HL-60 (cell line): Measurements from ENCODE around the gene SLC16A7.

ENCODE experiments used
- DNase-seq, 2 experiments: peaks; one replicate each; pipeline ENCODE4 v3.0.0-alpha.2; 2010 to 2020; ENCODE audit warnings: low read depth in 1 of 2, low spot score in 1 of 2
- H3K27ac ChIP-seq: fragments of 250-450 bp; sonication (Bioruptor Pico); replicated peaks from 2 replicates; pipeline ENCODE4 v1.5.1; 2020; ENCODE audit warnings: mild to moderate bottlenecking, moderate library complexity
- H3K27me3 ChIP-seq: fragments of 250-450 bp; sonication (Bioruptor Pico); 2 replicates; pipeline ENCODE4 v1.5.1; 2021; ENCODE audit warnings: mild to moderate bottlenecking, moderate library complexity; ENCODE audit not compliant: insufficient read depth, poor library complexity, severe bottlenecking
- H3K4me3 ChIP-seq: replicated peaks from 2 replicates; pipeline ENCODE4 v1.5.1; 2011; ENCODE audit warnings: mild to moderate bottlenecking, control low read depth, low read length; ENCODE audit not compliant: insufficient read depth
- GABPA ChIP-seq: IDR thresholded peaks from 2 replicates; pipeline ENCODE4 v1.6.1; 2012; ENCODE audit warnings: low read depth
- POLR2AphosphoS5 ChIP-seq: IDR thresholded peaks from 2 replicates; pipeline ENCODE4 v1.6.1; 2012; ENCODE audit warnings: low read depth
- SPI1 ChIP-seq: IDR thresholded peaks from 2 replicates; pipeline ENCODE4 v1.6.1; 2012; ENCODE audit warnings: low read depth, mild to moderate bottlenecking, borderline replicate concordance
- TF ChIP-seq, protein P1 (sequence below): IDR thresholded peaks from one replicate; pipeline ENCODE4 v1.5.1; 2011; ENCODE audit warnings: low read length, control low read depth, inconsistent platforms; ENCODE audit not compliant: insufficient read depth
- TF ChIP-seq, protein P2 (sequence below): IDR thresholded peaks from 2 replicates; pipeline ENCODE4 v1.6.1; 2012; ENCODE audit warnings: low read depth; ENCODE audit not compliant: insufficient replicate concordance

Gene SLC16A7

DNA sequence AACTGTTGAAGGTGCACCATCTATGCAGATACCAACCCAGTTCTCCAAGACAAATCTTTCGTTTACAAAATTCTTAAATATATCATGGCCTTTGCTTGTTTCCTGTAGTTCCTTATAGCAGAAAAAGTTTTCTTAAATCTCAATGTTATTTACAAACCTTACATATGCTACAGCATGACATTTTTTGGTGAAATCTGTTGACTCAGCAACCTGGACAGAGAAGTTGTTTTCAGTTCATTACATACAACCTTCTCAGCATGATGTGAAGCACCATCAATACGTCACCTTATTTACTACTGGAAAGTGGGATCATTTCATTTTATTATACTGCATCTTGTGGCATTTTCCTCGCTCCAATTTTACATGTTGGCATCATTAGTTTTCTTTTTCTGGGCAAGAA is 231.9 kb downstream of the SLC16A7 start:
- H3K27me3 ChIP-seq, result no peaks in the 10 kb centered on the region
- H3K4me3 ChIP-seq, result no peak overlapping the region
- no peak for DNase-seq
- TF ChIP-seq POLR2AphosphoS5, result no peak
- no peak for TF ChIP-seq GABPA
- TF ChIP-seq, protein P1, sequence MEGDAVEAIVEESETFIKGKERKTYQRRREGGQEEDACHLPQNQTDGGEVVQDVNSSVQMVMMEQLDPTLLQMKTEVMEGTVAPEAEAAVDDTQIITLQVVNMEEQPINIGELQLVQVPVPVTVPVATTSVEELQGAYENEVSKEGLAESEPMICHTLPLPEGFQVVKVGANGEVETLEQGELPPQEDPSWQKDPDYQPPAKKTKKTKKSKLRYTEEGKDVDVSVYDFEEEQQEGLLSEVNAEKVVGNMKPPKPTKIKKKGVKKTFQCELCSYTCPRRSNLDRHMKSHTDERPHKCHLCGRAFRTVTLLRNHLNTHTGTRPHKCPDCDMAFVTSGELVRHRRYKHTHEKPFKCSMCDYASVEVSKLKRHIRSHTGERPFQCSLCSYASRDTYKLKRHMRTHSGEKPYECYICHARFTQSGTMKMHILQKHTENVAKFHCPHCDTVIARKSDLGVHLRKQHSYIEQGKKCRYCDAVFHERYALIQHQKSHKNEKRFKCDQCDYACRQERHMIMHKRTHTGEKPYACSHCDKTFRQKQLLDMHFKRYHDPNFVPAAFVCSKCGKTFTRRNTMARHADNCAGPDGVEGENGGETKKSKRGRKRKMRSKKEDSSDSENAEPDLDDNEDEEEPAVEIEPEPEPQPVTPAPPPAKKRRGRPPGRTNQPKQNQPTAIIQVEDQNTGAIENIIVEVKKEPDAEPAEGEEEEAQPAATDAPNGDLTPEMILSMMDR, result no peak
- TF ChIP-seq, protein P2, sequence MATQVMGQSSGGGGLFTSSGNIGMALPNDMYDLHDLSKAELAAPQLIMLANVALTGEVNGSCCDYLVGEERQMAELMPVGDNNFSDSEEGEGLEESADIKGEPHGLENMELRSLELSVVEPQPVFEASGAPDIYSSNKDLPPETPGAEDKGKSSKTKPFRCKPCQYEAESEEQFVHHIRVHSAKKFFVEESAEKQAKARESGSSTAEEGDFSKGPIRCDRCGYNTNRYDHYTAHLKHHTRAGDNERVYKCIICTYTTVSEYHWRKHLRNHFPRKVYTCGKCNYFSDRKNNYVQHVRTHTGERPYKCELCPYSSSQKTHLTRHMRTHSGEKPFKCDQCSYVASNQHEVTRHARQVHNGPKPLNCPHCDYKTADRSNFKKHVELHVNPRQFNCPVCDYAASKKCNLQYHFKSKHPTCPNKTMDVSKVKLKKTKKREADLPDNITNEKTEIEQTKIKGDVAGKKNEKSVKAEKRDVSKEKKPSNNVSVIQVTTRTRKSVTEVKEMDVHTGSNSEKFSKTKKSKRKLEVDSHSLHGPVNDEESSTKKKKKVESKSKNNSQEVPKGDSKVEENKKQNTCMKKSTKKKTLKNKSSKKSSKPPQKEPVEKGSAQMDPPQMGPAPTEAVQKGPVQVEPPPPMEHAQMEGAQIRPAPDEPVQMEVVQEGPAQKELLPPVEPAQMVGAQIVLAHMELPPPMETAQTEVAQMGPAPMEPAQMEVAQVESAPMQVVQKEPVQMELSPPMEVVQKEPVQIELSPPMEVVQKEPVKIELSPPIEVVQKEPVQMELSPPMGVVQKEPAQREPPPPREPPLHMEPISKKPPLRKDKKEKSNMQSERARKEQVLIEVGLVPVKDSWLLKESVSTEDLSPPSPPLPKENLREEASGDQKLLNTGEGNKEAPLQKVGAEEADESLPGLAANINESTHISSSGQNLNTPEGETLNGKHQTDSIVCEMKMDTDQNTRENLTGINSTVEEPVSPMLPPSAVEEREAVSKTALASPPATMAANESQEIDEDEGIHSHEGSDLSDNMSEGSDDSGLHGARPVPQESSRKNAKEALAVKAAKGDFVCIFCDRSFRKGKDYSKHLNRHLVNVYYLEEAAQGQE, result no peak
- no peak for TF ChIP-seq SPI1
- no peak overlapping the region for H3K27ac ChIP-seq

DNA sequence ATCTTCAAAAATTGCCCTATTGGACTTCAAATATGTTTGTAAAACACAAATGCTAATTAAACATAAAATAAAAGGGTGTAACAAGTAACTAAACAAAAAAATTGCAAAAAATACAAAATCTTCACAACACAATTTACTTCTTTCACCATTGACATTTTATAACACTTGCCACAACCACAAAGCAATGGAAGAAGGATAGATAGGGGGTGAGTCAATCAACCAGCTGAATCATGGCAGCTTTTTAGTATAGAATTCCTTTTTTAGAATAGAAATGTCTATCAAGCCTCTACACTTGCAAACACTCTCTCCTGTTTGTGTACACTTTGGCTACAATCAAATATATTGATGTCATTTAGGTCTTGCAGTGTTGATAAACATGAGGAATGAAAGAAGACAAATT is 232.7 kb downstream of the SLC16A7 start:
- DNase-seq, result no peak
- TF ChIP-seq SPI1 (no peak), POLR2AphosphoS5 (no peak), GABPA (no peak)
- TF ChIP-seq, protein P2, result no peak
- TF ChIP-seq, protein P1, result no peak
- no peak overlapping the region for H3K27ac ChIP-seq
- H3K4me3 ChIP-seq, result no peak overlapping the region
- H3K27me3 ChIP-seq, result no peaks in the 10 kb centered on the region

DNA sequence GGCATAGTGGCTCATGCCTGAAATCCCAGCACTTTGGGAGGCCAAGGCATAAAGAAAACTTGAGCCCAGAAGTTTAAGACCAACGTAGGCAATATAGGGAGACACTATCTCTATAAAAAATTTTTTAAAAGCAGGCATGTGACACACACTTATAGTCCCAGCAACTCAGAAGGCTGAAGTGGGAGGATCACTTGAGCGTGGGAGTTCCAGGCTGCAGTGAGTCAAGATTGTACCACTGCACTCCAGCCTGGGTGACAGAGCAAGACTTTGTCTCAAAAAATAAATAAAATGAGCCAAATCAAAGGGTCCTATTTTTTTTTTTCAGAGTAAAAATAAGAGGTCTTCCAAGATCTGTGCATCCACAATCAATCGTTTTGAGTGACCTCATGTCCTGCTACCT is 237.6 kb downstream of the SLC16A7 start:
- Histone ChIP-seq H3K27ac (no peak overlapping the region), H3K27me3 (no peaks in the 10 kb centered on the region), H3K4me3 (no peak overlapping the region)
- DNase-seq, result no peak
- no peak for TF ChIP-seq SPI1
- TF ChIP-seq GABPA, result no peak
- TF ChIP-seq POLR2AphosphoS5, result no peak
- TF ChIP-seq, protein P1, result no peak
- TF ChIP-seq, protein P2, result no peak
